ACHN (cell line): ENCODE measurements around the gene IFNLR1.

Experiments used
- DNase-seq: peaks from one replicate; pipeline ENCODE4 v3.0.0-alpha.2; 2015
- in situ Hi-C: cut with HindIII; loops from 2 replicates; pipeline ENCODE4 v1.10.0; 2017; ENCODE audit warnings: low sequenced_read_pairs, low pct_ligation_motif_present, low pct_unique_long_range_greater_than_20kb

Gene IFNLR1

GRCh38 chr1:24114753-24115152 lies 72.3 kb downstream of the IFNLR1 start:
- DNase-seq, result no peak
- in situ Hi-C loops, result no loop called here

- DNase-seq, result no peak
- in situ Hi-C loops, result no loop called here
Measured at GRCh38 chr1:24113641-24114033, 73.5 kb downstream of the IFNLR1 start.

GRCh38 chr1:24111996-24112779 lies 74.9 kb downstream of the IFNLR1 start, which contains the start of gene MYOM3:
Gene MYOM3, minus strand, starts transcription at chr1:24112135. Its CDS starts 3,499 bp downstream, at chr1:24108636.
- peak; percentile 67 for DNase-seq
- in situ Hi-C loops, result no loop called here

GRCh38 chr1:24111262-24111995 lies 75.7 kb downstream of the IFNLR1 start:
- DNase-seq, result no peak
- in situ Hi-C loops, result no loop called here

- in situ Hi-C loops, result no loop called here
Measured at GRCh38 chr1:24110642-24111261, 76.3 kb downstream of the IFNLR1 start.

GRCh38 chr1:24109686-24110475 lies 77.2 kb downstream of the IFNLR1 start:
- no peak for DNase-seq
- in situ Hi-C loops, result no loop called here

More at GRCh38 chr1:24110642-24111261, 76.3 kb downstream of the IFNLR1 start:
- DNase-seq, result no peak

- in situ Hi-C loops, result no loop called here
- no peak for DNase-seq
Measured at GRCh38 chr1:24109166-24109483, 78.0 kb downstream of the IFNLR1 start.

GRCh38 chr1:24108334-24109165 lies 78.5 kb downstream of the IFNLR1 start:
- in situ Hi-C loops, result no loop called here
- peak; percentile 86 for DNase-seq

- peak; percentile 83 for DNase-seq
- in situ Hi-C loops, result no loop called here
Measured at GRCh38 chr1:24107462-24108138, 79.5 kb downstream of the IFNLR1 start.

GRCh38 chr1:24105368-24106160 lies 81.5 kb downstream of the IFNLR1 start:
- DNase-seq, result no peak
- in situ Hi-C loops, result no loop called here

GRCh38 chr1:24104854-24105253 lies 82.2 kb downstream of the IFNLR1 start:
- in situ Hi-C loops, result no loop called here
- no peak for DNase-seq
